ENCODE measurements around the gene TIFAB. TPM values are rescaled to one million over a fixed set of nuclear protein-coding genes. Genes with fewer than 3 reads are reported as not detected.

The TIFAB gene
- total RNA-seq, 1 donor from 2014 or later = 0.30 TPM

GRCh38 chr5:135446615-135447014 is 5.5 kb downstream of the TIFAB start:
- H3K4me1 ChIP-seq = peaks cover 24% of the 10 kb centered on the region
- DNase-seq (no peak), ATAC-seq (no peak)
- peaks cover under 1% of the 10 kb centered on the region for H3K27me3 ChIP-seq (ENCODE audit: low read depth)
- TF ChIP-seq CTCF (IDR thresholded peaks at IDR 0.05) = no peak
- intact Hi-C loops (cut with DNase I) = no loop called here
- no peaks in the 10 kb centered on the region for H3K9me3 ChIP-seq
- no peak overlapping the region for H3K4me3 ChIP-seq
- no peak overlapping the region for H3K27ac ChIP-seq
- H3K36me3 ChIP-seq = no peaks in the 10 kb centered on the region

GRCh38 chr5:135446206-135446605 is 5.9 kb downstream of the TIFAB start:
- no peaks in the 10 kb centered on the region for H3K36me3 ChIP-seq
- H3K27me3 ChIP-seq (ENCODE audit: low read depth) = no peaks in the 10 kb centered on the region
- ATAC-seq = no peak
- H3K9me3 ChIP-seq = no peaks in the 10 kb centered on the region
- TF ChIP-seq CTCF (IDR thresholded peaks at IDR 0.05) = no peak
- no peak overlapping the region for H3K4me3 ChIP-seq
- intact Hi-C loops (cut with DNase I) = no loop called here
- no peak overlapping the region for H3K27ac ChIP-seq
- no peak for DNase-seq
- peaks cover 26% of the 10 kb centered on the region for H3K4me1 ChIP-seq

- ATAC-seq (no peak), DNase-seq (no peak)
- H3K4me1 ChIP-seq = peaks cover 26% of the 10 kb centered on the region
- TF ChIP-seq CTCF (IDR thresholded peaks at IDR 0.05) = no peak
- no peak overlapping the region for H3K27ac ChIP-seq
- no peaks in the 10 kb centered on the region for H3K27me3 ChIP-seq (ENCODE audit: low read depth)
- H3K36me3 ChIP-seq = no peaks in the 10 kb centered on the region
- H3K4me3 ChIP-seq = no peak overlapping the region
- H3K9me3 ChIP-seq = no peaks in the 10 kb centered on the region
- intact Hi-C loops (cut with DNase I) = no loop called here
These were observed 6.7 kb downstream of the TIFAB start for GRCh38 chr5:135445306-135445985.

GRCh38 chr5:135444881-135445280 is 7.3 kb downstream of the TIFAB start:
- intact Hi-C loops (cut with DNase I) = no loop called here
- H3K27me3 ChIP-seq (ENCODE audit: low read depth) = no peaks in the 10 kb centered on the region
- H3K27ac ChIP-seq = no peak overlapping the region
- TF ChIP-seq CTCF (IDR thresholded peaks at IDR 0.05) = no peak
- ATAC-seq (no peak), DNase-seq (no peak)
- H3K9me3 ChIP-seq = no peaks in the 10 kb centered on the region
- H3K36me3 ChIP-seq = no peaks in the 10 kb centered on the region
- no peak overlapping the region for H3K4me3 ChIP-seq
- peaks cover 26% of the 10 kb centered on the region for H3K4me1 ChIP-seq

GRCh38 chr5:135444360-135444759 is 7.8 kb downstream of the TIFAB start:
- no peak for TF ChIP-seq CTCF (IDR thresholded peaks at IDR 0.05)
- H3K4me3 ChIP-seq = no peak overlapping the region
- H3K27ac ChIP-seq = no peak overlapping the region
- DNase-seq (no peak), ATAC-seq (no peak)
- no peaks in the 10 kb centered on the region for H3K27me3 ChIP-seq (ENCODE audit: low read depth)
- no peaks in the 10 kb centered on the region for H3K36me3 ChIP-seq
- intact Hi-C loops (cut with DNase I) = no loop called here
- no peaks in the 10 kb centered on the region for H3K9me3 ChIP-seq
- peaks cover 26% of the 10 kb centered on the region for H3K4me1 ChIP-seq

Measured in lower lobe of right lung (tissue), 2 donors.